ENCODE data around the gene PRR27. TPM values are rescaled to one million over a fixed set of nuclear protein-coding genes. Genes with fewer than 3 reads are reported as not detected.
"Not testable (repeated sequence)": the region's sequence is repeated elsewhere in the genome, so short reads cannot be mapped to it uniquely, and the experiment has no call there.

PRR27 gene
- total RNA-seq, 2 donors from 2014 or later, result not detected

DNA sequence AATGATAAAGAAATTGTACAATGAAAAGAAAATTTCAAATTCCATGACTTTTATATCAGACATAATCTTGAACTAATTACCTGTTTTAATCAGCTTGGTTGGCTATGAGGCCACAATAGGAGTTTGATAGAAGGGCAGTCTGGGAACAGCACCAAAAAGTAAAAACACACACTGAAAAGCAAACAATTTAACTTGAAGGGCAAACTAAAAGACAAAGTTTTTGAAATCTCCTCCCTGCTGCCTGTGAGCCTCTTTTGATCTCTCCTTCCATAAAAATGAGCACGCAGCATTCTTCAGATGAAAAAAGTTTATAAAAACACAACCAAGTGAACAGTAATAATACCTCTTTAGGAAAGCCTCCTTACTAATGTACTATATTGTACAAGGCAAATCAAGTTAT lies 49.6 kb downstream of the PRR27 start:
- Histone ChIP-seq H3K27ac (ENCODE audit: low read depth, low read length) (no peak overlapping the region), H3K9ac (ENCODE audit: extremely low read depth, low read length, poor library complexity, severe bottlenecking) (no peak overlapping the region), H3K27me3 (ENCODE audit: control insufficient read depth, insufficient read depth, low read length, poor library complexity, severe bottlenecking) (no peaks in the 10 kb centered on the region), H3K4me3 (ENCODE audit: low read length) (no peak overlapping the region), H3K36me3 (ENCODE audit: control insufficient read depth, insufficient read depth, low read length) (no peaks in the 10 kb centered on the region), H3K9me3 (ENCODE audit: control insufficient read depth, low read length) (no peaks in the 10 kb centered on the region), H3K4me1 (ENCODE audit: control insufficient read depth, insufficient read depth, low read length) (no peaks in the 10 kb centered on the region)
- no peak for DNase-seq
- H3K4me1 Mint-ChIP-seq, result no peaks in the 10 kb centered on the region
- TF ChIP-seq, protein P1, sequence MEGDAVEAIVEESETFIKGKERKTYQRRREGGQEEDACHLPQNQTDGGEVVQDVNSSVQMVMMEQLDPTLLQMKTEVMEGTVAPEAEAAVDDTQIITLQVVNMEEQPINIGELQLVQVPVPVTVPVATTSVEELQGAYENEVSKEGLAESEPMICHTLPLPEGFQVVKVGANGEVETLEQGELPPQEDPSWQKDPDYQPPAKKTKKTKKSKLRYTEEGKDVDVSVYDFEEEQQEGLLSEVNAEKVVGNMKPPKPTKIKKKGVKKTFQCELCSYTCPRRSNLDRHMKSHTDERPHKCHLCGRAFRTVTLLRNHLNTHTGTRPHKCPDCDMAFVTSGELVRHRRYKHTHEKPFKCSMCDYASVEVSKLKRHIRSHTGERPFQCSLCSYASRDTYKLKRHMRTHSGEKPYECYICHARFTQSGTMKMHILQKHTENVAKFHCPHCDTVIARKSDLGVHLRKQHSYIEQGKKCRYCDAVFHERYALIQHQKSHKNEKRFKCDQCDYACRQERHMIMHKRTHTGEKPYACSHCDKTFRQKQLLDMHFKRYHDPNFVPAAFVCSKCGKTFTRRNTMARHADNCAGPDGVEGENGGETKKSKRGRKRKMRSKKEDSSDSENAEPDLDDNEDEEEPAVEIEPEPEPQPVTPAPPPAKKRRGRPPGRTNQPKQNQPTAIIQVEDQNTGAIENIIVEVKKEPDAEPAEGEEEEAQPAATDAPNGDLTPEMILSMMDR (conservative IDR thresholded peaks at IDR 0.05), result no peak
- 96% methylated on average over 1 of the region's 1 CpG; no CpG with 5 or more reads in 1 of the 2 experiments for WGBS, 2 experiments (ENCODE audit: insufficient coverage in 1 of 2, insufficient read length in 1 of 2)
- no peaks in the 10 kb centered on the region for H3K9me3 Mint-ChIP-seq
- H3K36me3 Mint-ChIP-seq (ENCODE audit: low read depth), result no peaks in the 10 kb centered on the region
- H3K27me3 Mint-ChIP-seq (ENCODE audit: insufficient read depth), result peaks cover 2% of the 10 kb centered on the region
- H3K4me3 Mint-ChIP-seq, result no peak overlapping the region
- no peak overlapping the region for H3K27ac Mint-ChIP-seq

DNA sequence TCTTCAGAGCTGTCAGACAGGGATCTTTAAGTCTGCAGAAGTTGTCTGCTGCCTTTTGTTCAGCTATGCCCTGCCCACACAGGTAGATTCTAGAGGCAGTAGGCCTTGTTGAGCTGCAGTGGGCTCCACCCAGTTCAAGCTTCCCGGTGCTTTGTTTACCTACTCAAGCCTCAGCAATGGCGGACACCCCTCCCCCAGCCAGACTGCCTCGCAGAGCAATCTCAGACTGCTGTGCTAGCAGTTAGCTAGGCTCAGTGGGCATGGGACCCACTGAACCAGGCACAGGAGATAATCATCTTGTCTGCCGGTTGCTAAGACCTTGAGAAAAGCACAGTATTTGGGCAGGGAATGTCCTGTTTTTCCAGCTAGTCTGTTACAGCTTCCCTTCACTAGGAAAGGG lies 58.7 kb downstream of the PRR27 start:
- not testable (repeated sequence) for H3K27ac ChIP-seq (ENCODE audit: low read depth, low read length); H3K4me1 Mint-ChIP-seq; H3K36me3 ChIP-seq (ENCODE audit: control insufficient read depth, insufficient read depth, low read length); H3K9me3 ChIP-seq (ENCODE audit: control insufficient read depth, low read length); DNase-seq; H3K36me3 Mint-ChIP-seq (ENCODE audit: low read depth); H3K4me1 ChIP-seq (ENCODE audit: control insufficient read depth, insufficient read depth, low read length); H3K27me3 Mint-ChIP-seq (ENCODE audit: insufficient read depth); H3K27me3 ChIP-seq (ENCODE audit: control insufficient read depth, insufficient read depth, low read length, poor library complexity, severe bottlenecking); H3K4me3 Mint-ChIP-seq; H3K27ac Mint-ChIP-seq; H3K4me3 ChIP-seq (ENCODE audit: low read length); H3K9ac ChIP-seq (ENCODE audit: extremely low read depth, low read length, poor library complexity, severe bottlenecking)
- H3K9me3 Mint-ChIP-seq, result peaks cover 15% of the 10 kb centered on the region
- 83 to 96% methylated on average over 4 of the region's 4 CpGs for WGBS, 2 experiments (ENCODE audit: insufficient coverage in 1 of 2, insufficient read length in 1 of 2)

Other genes starting within 250 kb of the PRR27 start
- gene CSN1S1, start 223.2 kb upstream of the PRR27 start, total RNA-seq, result not detected
- gene CSN2, start 188.5 kb upstream of the PRR27 start, total RNA-seq, result not detected
- gene STATH, start 158.3 kb upstream of the PRR27 start, total RNA-seq, result not detected
- gene HTN3, start 125.8 kb upstream of the PRR27 start, total RNA-seq, result not detected
- not detected for gene HTN1, start 103.8 kb upstream of the PRR27 start, total RNA-seq
- not detected for gene ODAM, start 41.5 kb downstream of the PRR27 start, total RNA-seq
- gene FDCSP, start 71.9 kb downstream of the PRR27 start, total RNA-seq, result not detected
- not detected for gene CSN3, start 88.4 kb downstream of the PRR27 start, total RNA-seq
- 1 to 10 TPM; 2.8 to 6.3 TPM for gene CABS1, start 180.7 kb downstream of the PRR27 start, total RNA-seq
- gene SMR3A, start 206.5 kb downstream of the PRR27 start, total RNA-seq, result not detected
- not detected for gene SMR3B, start 228.9 kb downstream of the PRR27 start, total RNA-seq
- not detected for gene OPRPN, start 243.7 kb downstream of the PRR27 start, total RNA-seq

Measured in endodermal cell (in vitro differentiated cells).